GM18909 (cell line): ENCODE results near the gene PRCP.
"Not testable (repeated sequence)": the region's sequence is repeated elsewhere in the genome, so short reads cannot be mapped to it uniquely, and the experiment has no call there.

Source experiments
- ATAC-seq: cut with Tn5 transposase; IDR thresholded peaks from one replicate; pipeline ENCODE4 v1.9.1; 2021; ENCODE audit warnings: mild to moderate bottlenecking; ENCODE audit not compliant: unreplicated experiment, poor library complexity

Gene PRCP

GRCh38 chr11:82900277-82901164 is at the start of gene PRCP:
TSS of gene PRCP (minus strand) at chr11:82900430. CDS start at chr11:82900402, 28 bp downstream.
- ATAC-seq: peak; percentile 81

DNA sequence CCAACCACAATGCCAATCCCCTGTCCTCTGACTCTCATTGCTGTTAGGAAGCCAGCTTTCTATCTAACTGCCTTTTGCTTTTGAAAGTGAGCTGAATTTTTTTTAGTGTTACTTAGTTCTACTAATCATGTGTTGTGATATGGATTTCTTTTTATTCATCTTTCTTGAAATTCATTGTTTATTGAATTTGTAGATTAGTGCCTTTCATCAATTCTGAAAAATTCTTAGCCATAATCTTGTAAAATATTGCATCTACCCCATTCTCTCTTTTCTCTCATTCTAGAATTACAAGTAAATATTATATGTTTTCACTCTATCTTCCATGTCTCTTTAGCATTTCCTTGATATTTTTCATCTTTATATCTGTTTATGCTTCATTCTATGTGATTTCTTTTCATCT is 49.1 kb upstream of the PRCP start:
- ATAC-seq: no peak

GRCh38 chr11:82945682-82946081 is 45.5 kb upstream of the PRCP start:
- no peak for ATAC-seq

- ATAC-seq: not testable (repeated sequence)
Observed at GRCh38 chr11:82945041-82945440, 44.8 kb upstream of the PRCP start.

DNA sequence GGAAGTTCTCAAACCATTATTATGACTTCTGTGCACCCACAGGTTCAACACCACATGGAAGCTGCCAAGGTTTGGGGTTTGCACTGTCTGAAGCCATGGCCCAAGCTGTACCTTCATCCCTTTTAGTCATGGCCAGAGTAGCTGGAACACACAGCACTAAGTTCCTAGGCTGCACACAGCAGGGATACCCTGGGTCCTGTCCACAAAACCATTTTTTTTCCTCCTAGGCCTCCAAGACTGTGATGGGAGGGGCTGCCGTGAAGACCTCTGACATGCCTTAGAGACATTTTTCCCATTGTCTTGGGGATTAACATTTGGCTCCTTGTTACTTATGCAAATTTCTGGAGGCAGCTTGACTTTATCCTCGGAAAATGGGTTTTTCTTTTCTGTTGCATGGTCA is 44.0 kb upstream of the PRCP start:
- no peak for ATAC-seq

- not testable (repeated sequence) for ATAC-seq
Observed at GRCh38 chr11:82943430-82943829, 43.2 kb upstream of the PRCP start.

GRCh38 chr11:82942376-82942775 is 42.1 kb upstream of the PRCP start:
- no peak for ATAC-seq

DNA sequence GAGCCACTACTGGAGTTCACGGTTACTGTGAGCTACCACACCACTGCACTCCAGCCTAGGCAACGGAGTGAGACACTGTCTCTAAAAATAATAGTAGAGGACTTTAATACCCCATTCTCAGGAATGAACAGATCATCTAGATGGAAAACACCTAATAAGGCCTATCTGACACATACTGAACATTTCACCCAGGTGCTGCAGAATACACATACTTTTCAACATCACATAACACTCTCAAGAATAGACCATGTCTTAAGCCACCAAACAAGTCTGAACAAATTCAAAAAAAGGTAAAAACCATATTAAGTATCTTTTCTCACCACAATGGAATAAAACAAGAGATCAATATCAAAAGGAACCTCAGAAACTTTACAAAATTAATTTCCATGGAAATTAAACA is 39.2 kb upstream of the PRCP start:
- ATAC-seq: no peak

GRCh38 chr11:82937554-82937953 is 37.3 kb upstream of the PRCP start:
- ATAC-seq: no peak

DNA sequence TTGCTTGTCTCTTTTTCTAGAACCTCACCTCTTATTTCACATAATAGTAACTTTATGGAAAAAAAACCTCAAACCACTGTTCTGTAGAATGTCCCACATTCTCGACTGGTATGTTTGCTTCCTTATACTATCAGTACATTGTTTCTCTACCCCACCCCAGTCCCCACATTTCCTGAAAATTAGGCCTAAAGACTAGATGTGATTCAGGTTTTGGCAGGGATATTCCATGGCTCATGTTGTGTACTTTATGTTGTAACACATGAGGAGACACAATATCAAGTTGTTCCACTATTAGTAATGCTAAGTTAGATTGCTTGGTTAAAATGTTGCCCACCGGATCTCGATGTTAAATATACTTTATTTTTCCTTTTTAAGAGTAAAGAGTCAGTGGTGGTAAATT is 36.0 kb upstream of the PRCP start:
- ATAC-seq: no peak

DNA sequence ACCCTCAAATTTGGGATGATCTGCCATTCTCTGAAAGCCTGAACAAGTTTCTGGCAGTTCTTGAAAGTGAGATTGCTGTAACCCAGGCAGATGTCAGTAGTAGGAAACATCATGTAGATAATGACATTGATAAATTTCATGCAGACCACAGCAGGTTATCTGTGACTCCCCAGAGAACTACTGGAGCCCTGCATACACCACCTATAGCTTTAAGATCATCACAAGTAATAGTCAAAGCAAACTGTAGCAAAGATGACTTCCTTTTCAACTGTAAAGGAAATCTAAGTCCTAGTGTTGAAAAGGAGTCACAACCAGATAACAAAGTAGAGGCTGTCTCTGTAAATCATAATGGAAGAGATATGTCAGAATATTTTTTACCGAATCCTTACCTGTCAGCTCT is 32.3 kb upstream of the PRCP start:
- ATAC-seq: no peak

- no peak for ATAC-seq
Observed at GRCh38 chr11:82930734-82931133, 30.5 kb upstream of the PRCP start.

GRCh38 chr11:82930229-82930628 is 30.0 kb upstream of the PRCP start:
- ATAC-seq: no peak

DNA sequence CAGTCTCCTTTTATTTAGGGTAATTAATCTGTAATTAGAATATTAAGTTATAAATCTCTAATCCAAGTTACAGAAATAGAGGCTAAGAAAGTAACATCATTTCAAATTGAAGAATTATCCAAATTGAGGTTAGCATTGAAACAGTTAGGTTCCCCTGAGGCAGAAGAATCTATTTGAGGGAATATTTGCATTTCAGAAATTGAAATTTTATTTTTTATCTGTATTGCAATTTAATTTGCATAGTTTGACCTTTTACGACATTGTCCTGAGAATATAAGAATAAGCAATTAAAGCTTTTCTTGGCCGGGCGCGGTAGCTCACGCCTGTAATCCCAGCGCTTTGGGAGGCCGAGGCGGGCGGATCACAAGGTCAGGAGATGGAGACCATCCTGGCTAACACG is 28.9 kb upstream of the PRCP start:
- ATAC-seq: no peak

DNA sequence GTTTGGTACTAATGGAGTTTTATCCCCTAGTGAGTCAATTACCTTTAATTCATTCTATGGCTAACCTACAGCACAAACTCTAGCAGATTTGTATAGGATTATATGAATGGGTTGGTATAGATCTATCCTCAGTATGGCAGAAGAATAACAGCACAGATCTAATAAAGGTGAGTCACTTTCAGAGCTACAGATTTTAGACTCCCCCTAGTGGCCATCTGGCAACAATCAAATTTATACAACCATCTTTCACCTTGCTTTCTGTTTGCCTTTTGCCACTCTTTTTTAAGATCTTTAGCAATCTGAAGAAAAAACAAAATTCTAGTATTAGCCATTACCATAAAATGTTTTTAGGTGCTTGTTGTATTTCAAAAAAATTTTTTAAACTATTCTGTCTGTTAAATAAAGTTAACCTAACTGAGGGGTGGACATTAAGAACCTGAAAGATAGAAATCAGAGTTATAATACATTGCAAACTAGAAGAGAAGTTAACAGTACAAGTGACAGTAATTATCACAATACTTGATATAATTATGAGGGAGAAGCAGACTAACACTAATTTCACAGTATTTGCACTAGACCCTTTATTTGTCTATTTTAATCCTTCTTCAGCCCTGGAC is 27.1 kb upstream of the PRCP start:
- peak; percentile 87 for ATAC-seq

DNA sequence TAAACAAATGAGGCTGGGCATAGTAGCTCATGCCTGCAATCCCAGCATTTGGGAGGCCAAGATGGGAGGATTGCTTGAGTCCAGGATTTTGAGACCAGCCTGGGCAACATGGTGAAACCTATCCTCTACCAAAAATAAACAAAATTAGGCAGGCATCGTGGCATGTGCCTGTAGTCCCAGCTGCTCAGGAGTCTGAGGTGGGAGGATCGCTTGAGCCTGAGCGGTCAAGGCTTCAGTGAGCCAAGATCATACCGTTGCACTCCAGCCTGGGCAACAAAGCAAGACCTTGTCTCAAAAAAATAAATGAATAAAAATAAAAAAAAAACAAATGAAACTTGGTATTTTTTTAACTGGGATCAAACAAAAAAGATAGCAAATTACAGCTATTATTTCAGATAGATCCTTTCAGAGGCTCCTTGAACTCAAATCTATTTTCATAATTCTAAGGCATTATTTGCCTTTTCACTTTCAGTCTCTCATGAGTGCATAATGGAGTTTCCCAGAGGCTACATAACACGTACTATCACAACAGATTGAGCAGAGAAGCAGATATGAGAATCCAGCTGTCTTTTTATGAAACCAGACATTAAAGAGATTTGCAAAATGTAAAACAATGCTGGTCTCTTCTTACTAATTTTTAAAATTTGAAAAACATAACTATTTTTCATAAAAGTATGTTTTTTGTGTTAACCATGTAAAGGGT is 24.4 kb upstream of the PRCP start:
- ATAC-seq: peak; percentile 39

GRCh38 chr11:82922396-82923173 is 22.4 kb upstream of the PRCP start:
- not testable (repeated sequence) for ATAC-seq

GRCh38 chr11:82920227-82920626 is 20.0 kb upstream of the PRCP start:
- ATAC-seq: not testable (repeated sequence)

GRCh38 chr11:82919786-82920185 is 19.6 kb upstream of the PRCP start:
- ATAC-seq: not testable (repeated sequence)

GRCh38 chr11:82909015-82909640 is 8.9 kb upstream of the PRCP start:
- no peak for ATAC-seq
